Panc1 (cell line): ENCODE data around the gene MRPL33. TPM values are rescaled to one million over a fixed set of nuclear protein-coding genes. Genes with fewer than 3 reads are reported as not detected.

Source experiments
- ATAC-seq: fragments of 200-7000 bp; cut with Tn5 transposase; 2 replicates; pipeline ENCODE4 v1.9.1; 2020; ENCODE audit warnings: mild to moderate bottlenecking, moderate library complexity
- BruUV-seq: library from RNA; stranded (reverse); fragments of 400-500 nt; replicated peaks from 2 replicates; lab custom pipeline; 2021; lab: Mats Ljungman, UMichigan
- CTCF ChIA-PET: fragments of 300-600 bp; sonication (Branson Sonifier 250); formaldehyde crosslinking; loops from one replicate; lab custom pipeline; 2022; ENCODE audit warnings: antibody characterized with exemption; lab: Charles Lee
- POLR2A ChIA-PET: fragments of 300-600 bp; sonication (Branson Sonifier 250); formaldehyde crosslinking; loops from one replicate; lab custom pipeline; 2022; ENCODE audit warnings: antibody characterized with exemption; lab: Charles Lee
- DNase-seq: peaks from one replicate; pipeline ENCODE4 v3.0.0-alpha.2; 2010; ENCODE audit warnings: low read depth, low spot score
- H3K27ac ChIP-seq: 2 replicates; pipeline ENCODE4 v1.5.1; 2011; ENCODE audit warnings: mild to moderate bottlenecking, low read length, inconsistent platforms
- H3K27me3 ChIP-seq: fragments of 200-500 bp; sonication (Bioruptor generic); 2 replicates; pipeline ENCODE4 v1.6.0; 2014; ENCODE audit warnings: low read length, inconsistent platforms; ENCODE audit not compliant: control insufficient read depth, insufficient read depth
- H3K36me3 ChIP-seq: fragments of 200-500 bp; sonication (Bioruptor generic); 2 replicates; pipeline ENCODE4 v1.5.1; 2014; ENCODE audit warnings: inconsistent platforms, mild to moderate bottlenecking, low read length, moderate library complexity; ENCODE audit not compliant: control insufficient read depth, insufficient read depth
- H3K4me1 ChIP-seq: 2 replicates; pipeline ENCODE4 v1.5.1; 2011; ENCODE audit warnings: inconsistent platforms, mild to moderate bottlenecking, low read length, moderate library complexity; ENCODE audit not compliant: control insufficient read depth, insufficient read depth
- H3K4me3 ChIP-seq, 2 experiments: 2 replicates each; pipeline ENCODE4 v1.5.1; 2011 to 2012; ENCODE audit warnings: low read depth in 2 of 2, low read length in 2 of 2, mild to moderate bottlenecking in 2 of 2, inconsistent platforms in 1 of 2, moderate library complexity in 1 of 2
- H3K9me3 ChIP-seq: fragments of 200-500 bp; sonication (Bioruptor generic); 2 replicates; pipeline ENCODE4 v1.5.1; 2014; ENCODE audit warnings: low read depth, mild to moderate bottlenecking, inconsistent platforms, low read length, moderate library complexity; ENCODE audit not compliant: control insufficient read depth, insufficient read depth
- POLR2AphosphoS5 ChIP-seq: IDR thresholded peaks from 2 replicates; pipeline ENCODE4 v1.6.1; 2012; ENCODE audit warnings: mild to moderate bottlenecking, low read depth, low read length, moderate library complexity
- REST ChIP-seq, 2 experiments: IDR thresholded peaks; 2 replicates each; pipeline ENCODE4 v1.6.1; 2011 to 2012; ENCODE audit warnings: low read depth in 2 of 2, control low read depth in 1 of 2, low read length in 1 of 2, mild to moderate bottlenecking in 1 of 2, moderate library complexity in 1 of 2; ENCODE audit not compliant: insufficient read depth in 1 of 2
- SIN3A ChIP-seq: IDR thresholded peaks from 2 replicates; pipeline ENCODE4 v1.6.1; 2012; ENCODE audit warnings: low read depth, mild to moderate bottlenecking, low read length, moderate library complexity, borderline replicate concordance; ENCODE audit not compliant: insufficient read depth
- TCF7L2 ChIP-seq: IDR thresholded peaks from 2 replicates; pipeline ENCODE4 v1.6.1; 2011; ENCODE audit warnings: mild to moderate bottlenecking, low read depth, low read length, inconsistent platforms
- in situ Hi-C: cut with HindIII; loops from 2 replicates; pipeline ENCODE4 v1.10.0; 2016; ENCODE audit warnings: low sequenced_read_pairs, low pct_unique_long_range_greater_than_20kb
- intact Hi-C: fragments of 100-400 bp; cut with micrococcal nuclease; formaldehyde crosslinking; loops from one replicate; pipeline ENCODE4 v1.10.0; 2022; ENCODE audit not compliant: unreplicated experiment
- total RNA-seq: library from RNA; stranded (reverse); gene quantifications from one replicate; pipeline ENCODE4 v1.2.1, GENCODE V29; 2021; ENCODE audit not compliant: unreplicated experiment
- TF ChIP-seq, protein P1 (sequence below): fragments of 450-650 bp; IDR thresholded peaks from 2 replicates; pipeline ENCODE4 v1.5.1; 2017; ENCODE audit warnings: mild to moderate bottlenecking

Gene MRPL33
- total RNA-seq, 1 experiment from 2014 or later, result 61.6 TPM

- Histone ChIP-seq H3K4me3 (no peak overlapping the region), H3K36me3 (peaks cover 2% of the 10 kb centered on the region; the same call in 1 of the 2 replicates), H3K4me1 (no peaks in the 10 kb centered on the region), H3K9me3 (no peaks in the 10 kb centered on the region), H3K27me3 (no peaks in the 10 kb centered on the region), H3K27ac (no peak overlapping the region)
- no peak for ATAC-seq
- ChIA-PET CTCF (no interaction called here), POLR2A (no interaction called here)
- TF ChIP-seq POLR2AphosphoS5 (no peak), TCF7L2 (no peak), SIN3A (no peak), REST (IDR thresholded peaks at IDR 0.05; ENCODE audit: insufficient read depth in 1 of 2, low read depth in 2 of 2, low read length in 1 of 2) (no peak)
- TF ChIP-seq, protein P1, sequence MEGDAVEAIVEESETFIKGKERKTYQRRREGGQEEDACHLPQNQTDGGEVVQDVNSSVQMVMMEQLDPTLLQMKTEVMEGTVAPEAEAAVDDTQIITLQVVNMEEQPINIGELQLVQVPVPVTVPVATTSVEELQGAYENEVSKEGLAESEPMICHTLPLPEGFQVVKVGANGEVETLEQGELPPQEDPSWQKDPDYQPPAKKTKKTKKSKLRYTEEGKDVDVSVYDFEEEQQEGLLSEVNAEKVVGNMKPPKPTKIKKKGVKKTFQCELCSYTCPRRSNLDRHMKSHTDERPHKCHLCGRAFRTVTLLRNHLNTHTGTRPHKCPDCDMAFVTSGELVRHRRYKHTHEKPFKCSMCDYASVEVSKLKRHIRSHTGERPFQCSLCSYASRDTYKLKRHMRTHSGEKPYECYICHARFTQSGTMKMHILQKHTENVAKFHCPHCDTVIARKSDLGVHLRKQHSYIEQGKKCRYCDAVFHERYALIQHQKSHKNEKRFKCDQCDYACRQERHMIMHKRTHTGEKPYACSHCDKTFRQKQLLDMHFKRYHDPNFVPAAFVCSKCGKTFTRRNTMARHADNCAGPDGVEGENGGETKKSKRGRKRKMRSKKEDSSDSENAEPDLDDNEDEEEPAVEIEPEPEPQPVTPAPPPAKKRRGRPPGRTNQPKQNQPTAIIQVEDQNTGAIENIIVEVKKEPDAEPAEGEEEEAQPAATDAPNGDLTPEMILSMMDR, result no peak
- BruUV-seq, result no TSS peak
- intact Hi-C loops, result no loop called here
- in situ Hi-C loops, result no loop called here
- DNase-seq, result no peak
Measured at GRCh38 chr2:27782701-27783100, 11.2 kb downstream of the MRPL33 start.

- in situ Hi-C loops, result no loop called here
- no TSS peak for BruUV-seq
- no peaks in the 10 kb centered on the region for H3K4me1 ChIP-seq
- CTCF ChIA-PET, result no interaction called here
- no peaks in the 10 kb centered on the region for H3K27me3 ChIP-seq
- no peak overlapping the region for H3K27ac ChIP-seq
- intact Hi-C loops, result no loop called here
- POLR2A ChIA-PET, result no interaction called here
- H3K9me3 ChIP-seq, result no peaks in the 10 kb centered on the region; the same call in 1 of the 2 replicates
- DNase-seq (no peak), ATAC-seq (no peak)
- no peak for TF ChIP-seq SIN3A
- TF ChIP-seq REST (IDR thresholded peaks at IDR 0.05; ENCODE audit: insufficient read depth in 1 of 2, low read depth in 2 of 2, low read length in 1 of 2), result no peak
- TF ChIP-seq POLR2AphosphoS5, result no peak
- TF ChIP-seq, protein P1, result no peak
- no peak for TF ChIP-seq TCF7L2
- H3K36me3 ChIP-seq, result no peaks in the 10 kb centered on the region
- H3K4me3 ChIP-seq, result no peak overlapping the region
Measured at GRCh38 chr2:27790796-27791195, 19.3 kb downstream of the MRPL33 start.
